Lower lobe of right lung (tissue), 2 donors: ENCODE measurements around the gene ZNF148. TPM values are rescaled to one million over a fixed set of nuclear protein-coding genes. Genes with fewer than 3 reads are reported as not detected.

Experiments
- ATAC-seq, 2 donors: fragments of 200-7000 bp; cut with Tn5 transposase; one replicate each; pipeline ENCODE4 v1.9.1; 2020 to 2022; ENCODE audit warnings: mild to moderate bottlenecking in 2 of 2, moderate library complexity in 2 of 2
- DNase-seq: peaks from one replicate; pipeline ENCODE4 v3.0.0-alpha.2; 2020
- H3K27ac ChIP-seq: fragments of 200-600 bp; one replicate; pipeline ENCODE4 v1.8.0; 2022
- H3K27me3 ChIP-seq: fragments of 200-600 bp; one replicate; pipeline ENCODE4 v1.8.0; 2022; ENCODE audit warnings: low read depth
- H3K36me3 ChIP-seq: fragments of 200-600 bp; one replicate; pipeline ENCODE4 v1.8.0; 2022; ENCODE audit warnings: mild to moderate bottlenecking
- H3K4me1 ChIP-seq: fragments of 200-600 bp; one replicate; pipeline ENCODE4 v1.8.0; 2022
- H3K4me3 ChIP-seq: fragments of 200-600 bp; one replicate; pipeline ENCODE4 v1.8.0; 2022; ENCODE audit warnings: mild to moderate bottlenecking
- H3K9me3 ChIP-seq: fragments of 200-600 bp; one replicate; pipeline ENCODE4 v1.8.0; 2022
- intact Hi-C: fragments of 100-400 bp; cut with DNase I; formaldehyde crosslinking; loops from one replicate; pipeline ENCODE4 v1.11.0; 2022
- total RNA-seq: library from RNA; stranded (reverse); fragmentation: NEBNext Ultra II Directional; extraction: Animal tissue kit (Norgen Biotek cat#: 25700); gene quantifications from one replicate; pipeline ENCODE4 v1.2.1, GENCODE V29; 2021
- TF ChIP-seq, protein P1 (sequence below): fragments of 200-600 bp; IDR thresholded peaks from one replicate; pipeline ENCODE4 v1.8.0; 2022; ENCODE audit warnings: antibody characterized with exemption, mild to moderate bottlenecking
- donor health status: DM: no; HTN: yes; CAD: no; lungs with severe emphysema.

The ZNF148 gene
- total RNA-seq, 1 donor from 2014 or later = 48.2 TPM

DNA sequence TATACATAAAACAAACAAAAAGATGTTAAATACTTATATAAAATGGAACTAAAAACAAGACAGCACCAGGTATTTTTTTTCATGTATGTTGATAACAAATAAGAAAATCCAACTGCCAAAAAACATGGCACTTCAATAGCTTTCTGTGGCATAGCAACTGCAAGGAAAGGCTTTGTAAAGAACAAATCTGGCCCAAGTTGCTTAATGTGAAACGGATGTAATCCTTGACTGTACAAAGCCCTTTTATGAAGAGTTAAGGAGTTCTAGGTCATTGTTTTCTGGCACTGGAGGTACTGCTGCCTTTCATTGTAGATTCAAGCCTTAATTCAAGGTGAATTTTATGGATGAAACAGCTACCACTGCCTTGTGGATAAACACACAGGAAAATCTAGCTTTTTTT lies 93.7 kb downstream of the ZNF148 start:
- peaks cover 14% of the 10 kb centered on the region for H3K36me3 ChIP-seq
- TF ChIP-seq, protein P1, sequence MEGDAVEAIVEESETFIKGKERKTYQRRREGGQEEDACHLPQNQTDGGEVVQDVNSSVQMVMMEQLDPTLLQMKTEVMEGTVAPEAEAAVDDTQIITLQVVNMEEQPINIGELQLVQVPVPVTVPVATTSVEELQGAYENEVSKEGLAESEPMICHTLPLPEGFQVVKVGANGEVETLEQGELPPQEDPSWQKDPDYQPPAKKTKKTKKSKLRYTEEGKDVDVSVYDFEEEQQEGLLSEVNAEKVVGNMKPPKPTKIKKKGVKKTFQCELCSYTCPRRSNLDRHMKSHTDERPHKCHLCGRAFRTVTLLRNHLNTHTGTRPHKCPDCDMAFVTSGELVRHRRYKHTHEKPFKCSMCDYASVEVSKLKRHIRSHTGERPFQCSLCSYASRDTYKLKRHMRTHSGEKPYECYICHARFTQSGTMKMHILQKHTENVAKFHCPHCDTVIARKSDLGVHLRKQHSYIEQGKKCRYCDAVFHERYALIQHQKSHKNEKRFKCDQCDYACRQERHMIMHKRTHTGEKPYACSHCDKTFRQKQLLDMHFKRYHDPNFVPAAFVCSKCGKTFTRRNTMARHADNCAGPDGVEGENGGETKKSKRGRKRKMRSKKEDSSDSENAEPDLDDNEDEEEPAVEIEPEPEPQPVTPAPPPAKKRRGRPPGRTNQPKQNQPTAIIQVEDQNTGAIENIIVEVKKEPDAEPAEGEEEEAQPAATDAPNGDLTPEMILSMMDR = no peak
- H3K4me3 ChIP-seq = no peak overlapping the region
- DNase-seq (no peak), ATAC-seq (no peak)
- H3K9me3 ChIP-seq = no peaks in the 10 kb centered on the region
- no peaks in the 10 kb centered on the region for H3K27me3 ChIP-seq
- intact Hi-C loops = no loop called here
- H3K27ac ChIP-seq = no peak overlapping the region
- H3K4me1 ChIP-seq = peaks cover 3% of the 10 kb centered on the region

DNA sequence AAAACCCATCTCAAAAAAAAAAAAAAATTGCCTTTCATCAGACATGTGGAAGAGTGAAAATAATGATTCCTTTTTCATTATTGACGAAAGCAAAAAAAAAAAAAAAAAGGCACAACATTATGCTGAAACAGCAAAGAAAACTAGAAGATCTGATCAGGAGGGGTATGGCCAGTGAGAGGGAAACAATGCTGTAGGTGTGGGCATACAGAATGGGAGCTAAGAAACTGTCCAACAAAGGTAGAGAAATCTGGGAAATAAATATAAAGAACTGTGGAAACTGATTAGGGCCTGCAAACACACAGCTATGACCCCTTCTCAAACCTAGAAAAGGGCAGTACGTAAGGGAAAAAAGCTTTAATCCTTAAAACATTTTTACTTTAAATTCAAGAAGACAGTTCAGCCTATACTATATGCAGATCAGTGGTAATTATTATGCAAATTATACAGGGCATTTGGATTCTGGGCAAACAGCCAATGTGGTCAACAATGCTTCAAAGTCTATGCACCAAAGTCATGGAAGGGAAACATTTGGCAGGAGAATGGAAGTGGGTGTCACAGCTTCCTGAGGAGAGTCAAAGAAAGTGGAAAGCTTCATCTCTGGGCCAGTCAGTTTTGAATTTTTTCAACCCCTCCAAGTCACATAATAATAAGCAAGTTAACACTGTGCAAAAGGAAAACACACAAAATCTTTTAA lies 94.3 kb downstream of the ZNF148 start:
- H3K27ac ChIP-seq = no peak overlapping the region
- intact Hi-C loops = no loop called here
- no peak overlapping the region for H3K4me3 ChIP-seq
- no peaks in the 10 kb centered on the region for H3K9me3 ChIP-seq
- ATAC-seq = no peak
- H3K4me1 ChIP-seq = peaks cover 3% of the 10 kb centered on the region
- no peaks in the 10 kb centered on the region for H3K27me3 ChIP-seq
- H3K36me3 ChIP-seq = peaks cover 15% of the 10 kb centered on the region
- TF ChIP-seq, protein P1 = no peak
- no peak for DNase-seq

DNA sequence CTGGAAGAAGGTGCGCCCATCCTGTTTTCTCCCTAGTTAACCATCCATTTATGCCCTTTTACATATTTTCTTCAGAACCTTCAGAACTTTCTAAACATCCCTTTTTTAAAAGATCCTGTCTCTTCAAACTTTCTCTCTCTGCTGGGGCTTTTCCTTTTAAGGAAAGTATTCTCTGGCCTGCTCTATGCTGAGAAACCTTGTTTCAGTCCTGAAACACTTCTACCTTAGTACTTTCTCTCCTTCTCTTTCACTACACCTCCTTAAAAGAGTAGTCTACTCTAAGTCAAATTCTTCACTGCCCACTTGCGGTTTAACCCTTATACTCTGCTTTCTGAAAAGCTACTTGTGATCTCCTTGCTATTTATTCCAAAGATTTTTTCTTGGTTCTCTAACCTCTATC lies 97.0 kb downstream of the ZNF148 start:
- no peak overlapping the region for H3K27ac ChIP-seq
- TF ChIP-seq, protein P1 = no peak
- H3K36me3 ChIP-seq = peaks cover 19% of the 10 kb centered on the region
- no peak overlapping the region for H3K4me3 ChIP-seq
- intact Hi-C loops = no loop called here
- H3K27me3 ChIP-seq = no peaks in the 10 kb centered on the region
- ATAC-seq (no peak), DNase-seq (no peak)
- peaks cover 3% of the 10 kb centered on the region for H3K4me1 ChIP-seq
- H3K9me3 ChIP-seq = no peaks in the 10 kb centered on the region

DNA sequence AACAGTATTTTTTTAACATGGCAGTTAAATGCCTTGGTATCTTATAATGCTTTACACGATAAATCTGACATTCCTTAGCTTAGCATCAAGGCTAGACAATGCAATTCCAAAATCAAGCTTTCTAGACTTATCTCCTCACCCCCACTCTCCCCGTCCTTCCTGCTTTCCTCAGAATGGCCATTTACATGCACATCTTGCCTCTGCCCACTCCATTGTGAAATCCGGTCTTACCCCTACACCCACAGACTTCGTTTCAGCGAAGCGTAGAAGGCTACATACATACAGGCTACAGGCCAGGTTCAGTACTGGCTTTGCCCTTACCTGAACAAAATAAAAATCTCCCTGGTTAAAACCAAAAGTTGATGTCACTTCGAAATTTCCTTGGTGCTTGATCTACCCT lies 104.0 kb downstream of the ZNF148 start:
- ATAC-seq (no peak), DNase-seq (no peak)
- Histone ChIP-seq H3K36me3 (peaks cover 18% of the 10 kb centered on the region), H3K27ac (no peak overlapping the region), H3K4me1 (no peaks in the 10 kb centered on the region), H3K9me3 (no peaks in the 10 kb centered on the region), H3K4me3 (no peak overlapping the region), H3K27me3 (no peaks in the 10 kb centered on the region)
- TF ChIP-seq, protein P1 = no peak
- intact Hi-C loops = no loop called here

DNA sequence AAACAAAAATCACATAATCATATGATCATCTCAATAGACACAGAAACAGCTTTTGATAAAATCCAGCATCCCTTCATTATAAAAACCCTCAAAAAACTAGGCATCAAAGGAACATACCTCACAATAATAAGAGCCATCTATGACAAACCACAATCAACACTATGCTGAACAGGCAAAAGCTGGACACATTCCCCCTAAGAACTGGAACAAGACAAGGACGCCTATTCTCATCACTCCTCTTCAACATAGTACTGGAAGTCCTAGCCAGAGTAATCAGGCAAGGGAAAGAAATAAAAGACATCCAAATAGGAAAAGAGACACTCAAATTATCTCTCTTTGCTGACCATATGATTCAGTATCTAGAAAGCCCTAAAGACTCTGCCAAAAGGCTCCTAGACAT lies 107.7 kb downstream of the ZNF148 start:
- ATAC-seq = no peak
- Histone ChIP-seq H3K27ac (no peak overlapping the region), H3K9me3 (no peaks in the 10 kb centered on the region), H3K36me3 (peaks cover 20% of the 10 kb centered on the region), H3K27me3 (no peaks in the 10 kb centered on the region), H3K4me1 (no peaks in the 10 kb centered on the region), H3K4me3 (no peak overlapping the region)
- DNase-seq = no peak
- TF ChIP-seq, protein P1 = no peak
- intact Hi-C loops = no loop called here
